Measurements from ENCODE around the gene PSMD1.

PSMD1 gene

DNA sequence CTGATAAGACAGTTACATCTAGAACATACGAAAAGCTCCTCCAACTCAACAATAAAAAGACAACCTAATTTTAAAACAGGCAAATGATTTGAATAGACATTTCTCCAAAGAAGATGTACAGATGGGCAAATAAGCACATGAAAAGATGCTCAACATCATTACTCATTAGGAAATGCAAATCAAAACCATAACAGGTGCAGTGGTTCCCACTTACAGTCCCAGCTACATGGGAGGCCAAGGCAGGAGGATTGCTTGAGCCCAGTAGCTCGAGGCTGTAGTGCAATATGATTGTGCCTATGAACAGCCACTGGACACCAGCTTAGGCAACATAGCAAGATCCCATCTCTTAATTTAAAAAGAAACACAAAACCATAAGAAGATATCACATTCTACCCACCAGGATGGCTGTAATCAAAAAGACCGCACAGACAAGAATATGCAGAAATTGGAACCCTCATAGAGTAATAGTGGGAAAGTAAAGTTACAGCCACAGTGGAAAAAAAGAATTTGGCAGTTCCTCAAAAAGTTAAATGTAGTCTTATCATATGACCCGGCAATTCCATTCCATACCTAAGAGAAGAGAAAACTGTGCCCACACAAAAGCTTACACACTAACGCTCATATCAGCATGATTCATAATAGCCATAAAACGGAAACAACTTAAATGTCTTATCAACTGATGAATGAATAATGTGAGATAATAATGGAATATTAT is 111.2 kb downstream of the PSMD1 start (continued):
- TF ChIP-seq, protein P1, sequence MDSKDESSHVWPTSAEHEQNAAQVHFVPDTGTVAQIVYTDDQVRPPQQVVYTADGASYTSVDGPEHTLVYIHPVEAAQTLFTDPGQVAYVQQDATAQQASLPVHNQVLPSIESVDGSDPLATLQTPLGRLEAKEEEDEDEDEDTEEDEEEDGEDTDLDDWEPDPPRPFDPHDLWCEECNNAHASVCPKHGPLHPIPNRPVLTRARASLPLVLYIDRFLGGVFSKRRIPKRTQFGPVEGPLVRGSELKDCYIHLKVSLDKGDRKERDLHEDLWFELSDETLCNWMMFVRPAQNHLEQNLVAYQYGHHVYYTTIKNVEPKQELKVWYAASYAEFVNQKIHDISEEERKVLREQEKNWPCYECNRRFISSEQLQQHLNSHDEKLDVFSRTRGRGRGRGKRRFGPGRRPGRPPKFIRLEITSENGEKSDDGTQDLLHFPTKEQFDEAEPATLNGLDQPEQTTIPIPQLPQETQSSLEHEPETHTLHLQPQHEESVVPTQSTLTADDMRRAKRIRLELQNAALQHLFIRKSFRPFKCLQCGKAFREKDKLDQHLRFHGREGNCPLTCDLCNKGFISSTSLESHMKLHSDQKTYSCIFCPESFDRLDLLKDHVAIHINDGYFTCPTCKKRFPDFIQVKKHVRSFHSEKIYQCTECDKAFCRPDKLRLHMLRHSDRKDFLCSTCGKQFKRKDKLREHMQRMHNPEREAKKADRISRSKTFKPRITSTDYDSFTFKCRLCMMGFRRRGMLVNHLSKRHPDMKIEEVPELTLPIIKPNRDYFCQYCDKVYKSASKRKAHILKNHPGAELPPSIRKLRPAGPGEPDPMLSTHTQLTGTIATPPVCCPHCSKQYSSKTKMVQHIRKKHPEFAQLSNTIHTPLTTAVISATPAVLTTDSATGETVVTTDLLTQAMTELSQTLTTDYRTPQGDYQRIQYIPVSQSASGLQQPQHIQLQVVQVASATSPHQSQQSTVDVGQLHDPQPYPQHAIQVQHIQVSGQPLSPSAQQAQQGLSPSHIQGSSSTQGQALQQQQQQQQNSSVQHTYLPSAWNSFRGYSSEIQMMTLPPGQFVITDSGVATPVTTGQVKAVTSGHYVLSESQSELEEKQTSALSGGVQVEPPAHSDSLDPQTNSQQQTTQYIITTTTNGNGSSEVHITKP (tag by site-specific recombination; IDR thresholded peaks at IDR 0.05), result no peak
- no peak for TF ChIP-seq ZNF24 (tag by site-specific recombination; IDR thresholded peaks at IDR 0.05)

DNA sequence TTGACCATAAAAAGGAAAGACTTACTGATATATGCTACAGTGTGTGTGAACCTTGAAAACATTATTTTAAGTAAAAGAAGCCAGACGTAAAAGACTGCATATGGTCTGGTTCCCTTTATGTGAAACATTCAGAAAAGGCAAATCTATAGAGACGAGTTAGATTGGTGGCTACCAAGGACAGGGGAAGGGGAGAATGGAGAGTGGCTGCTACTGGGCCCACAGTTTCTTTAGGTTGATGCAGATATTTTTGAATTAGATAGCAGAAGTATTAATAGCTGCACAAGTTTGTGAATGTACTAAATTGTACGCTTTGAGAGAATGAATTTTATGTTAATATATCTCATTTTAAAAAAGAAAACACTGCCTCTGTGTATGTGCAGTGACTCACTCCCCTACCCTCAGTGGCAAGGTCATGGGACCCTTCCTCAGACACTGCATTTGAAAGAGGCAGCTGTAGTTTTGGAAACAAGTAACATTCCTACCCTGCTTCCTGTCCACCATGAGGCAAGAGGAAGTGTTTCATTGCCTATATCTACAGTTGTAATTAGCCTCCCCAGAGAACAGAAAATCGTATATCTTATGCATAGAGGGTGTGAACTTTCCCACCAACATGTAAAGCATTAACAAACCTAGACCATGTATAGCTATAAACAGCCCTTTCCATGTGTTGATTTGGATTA is 111.9 kb downstream of the PSMD1 start:
- POLR2A ChIA-PET, result no interaction called here
- Histone ChIP-seq H3K9me3 (ENCODE audit: control insufficient read depth, insufficient read depth, low read depth, low read length) (no peaks in the 10 kb centered on the region), H3K27ac (ENCODE audit: extremely low read depth, low read depth, low read length) (no peak overlapping the region), H3K4me1 (ENCODE audit: control insufficient read depth, insufficient read depth, low read length) (no peaks in the 10 kb centered on the region), H3K4me3 (ENCODE audit: low read depth, low read length) (no peak overlapping the region), H3K36me3 (ENCODE audit: control insufficient read depth in 2 of 2, insufficient read depth in 1 of 2, low read length in 2 of 2) (peaks cover 29 to 96% of the 10 kb centered on the region in 2 experiments)
- CTCF ChIA-PET, result interaction anchor here (1.5 kb wide), 1 partner anchor 64 kb away, joined by 3 read pairs; no protein-coding TSS in a partner anchor
- TF ChIP-seq ZNF768 (tag by site-specific recombination; IDR thresholded peaks at IDR 0.05) (no peak), ZNF76 (tag by site-specific recombination; IDR thresholded peaks at IDR 0.05; ENCODE audit: borderline replicate concordance, low read depth) (no peak), ZNF302 (tag by site-specific recombination; IDR thresholded peaks at IDR 0.05; ENCODE audit: low read depth) (no peak), SCRT1 (tag by site-specific recombination; IDR thresholded peaks at IDR 0.05; ENCODE audit: borderline replicate concordance) (no peak), OVOL3 (tag by site-specific recombination; IDR thresholded peaks at IDR 0.05) (no peak), ZNF239 (tag by site-specific recombination; IDR thresholded peaks at IDR 0.05) (no peak)
- TF ChIP-seq, protein P2, sequence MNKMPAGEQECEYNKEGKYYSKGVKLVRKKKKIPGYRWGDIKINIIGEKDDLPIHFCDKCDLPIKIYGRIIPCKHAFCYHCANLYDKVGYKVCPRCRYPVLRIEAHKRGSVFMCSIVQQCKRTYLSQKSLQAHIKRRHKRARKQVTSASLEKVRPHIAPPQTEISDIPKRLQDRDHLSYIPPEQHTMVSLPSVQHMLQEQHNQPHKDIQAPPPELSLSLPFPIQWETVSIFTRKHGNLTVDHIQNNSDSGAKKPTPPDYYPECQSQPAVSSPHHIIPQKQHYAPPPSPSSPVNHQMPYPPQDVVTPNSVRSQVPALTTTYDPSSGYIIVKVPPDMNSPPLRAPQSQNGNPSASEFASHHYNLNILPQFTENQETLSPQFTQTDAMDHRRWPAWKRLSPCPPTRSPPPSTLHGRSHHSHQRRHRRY (tag by site-specific recombination; IDR thresholded peaks at IDR 0.05), result no peak
- TF ChIP-seq, protein P3, sequence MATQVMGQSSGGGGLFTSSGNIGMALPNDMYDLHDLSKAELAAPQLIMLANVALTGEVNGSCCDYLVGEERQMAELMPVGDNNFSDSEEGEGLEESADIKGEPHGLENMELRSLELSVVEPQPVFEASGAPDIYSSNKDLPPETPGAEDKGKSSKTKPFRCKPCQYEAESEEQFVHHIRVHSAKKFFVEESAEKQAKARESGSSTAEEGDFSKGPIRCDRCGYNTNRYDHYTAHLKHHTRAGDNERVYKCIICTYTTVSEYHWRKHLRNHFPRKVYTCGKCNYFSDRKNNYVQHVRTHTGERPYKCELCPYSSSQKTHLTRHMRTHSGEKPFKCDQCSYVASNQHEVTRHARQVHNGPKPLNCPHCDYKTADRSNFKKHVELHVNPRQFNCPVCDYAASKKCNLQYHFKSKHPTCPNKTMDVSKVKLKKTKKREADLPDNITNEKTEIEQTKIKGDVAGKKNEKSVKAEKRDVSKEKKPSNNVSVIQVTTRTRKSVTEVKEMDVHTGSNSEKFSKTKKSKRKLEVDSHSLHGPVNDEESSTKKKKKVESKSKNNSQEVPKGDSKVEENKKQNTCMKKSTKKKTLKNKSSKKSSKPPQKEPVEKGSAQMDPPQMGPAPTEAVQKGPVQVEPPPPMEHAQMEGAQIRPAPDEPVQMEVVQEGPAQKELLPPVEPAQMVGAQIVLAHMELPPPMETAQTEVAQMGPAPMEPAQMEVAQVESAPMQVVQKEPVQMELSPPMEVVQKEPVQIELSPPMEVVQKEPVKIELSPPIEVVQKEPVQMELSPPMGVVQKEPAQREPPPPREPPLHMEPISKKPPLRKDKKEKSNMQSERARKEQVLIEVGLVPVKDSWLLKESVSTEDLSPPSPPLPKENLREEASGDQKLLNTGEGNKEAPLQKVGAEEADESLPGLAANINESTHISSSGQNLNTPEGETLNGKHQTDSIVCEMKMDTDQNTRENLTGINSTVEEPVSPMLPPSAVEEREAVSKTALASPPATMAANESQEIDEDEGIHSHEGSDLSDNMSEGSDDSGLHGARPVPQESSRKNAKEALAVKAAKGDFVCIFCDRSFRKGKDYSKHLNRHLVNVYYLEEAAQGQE (tag by site-specific recombination; IDR thresholded peaks at IDR 0.05), result no peak

DNA sequence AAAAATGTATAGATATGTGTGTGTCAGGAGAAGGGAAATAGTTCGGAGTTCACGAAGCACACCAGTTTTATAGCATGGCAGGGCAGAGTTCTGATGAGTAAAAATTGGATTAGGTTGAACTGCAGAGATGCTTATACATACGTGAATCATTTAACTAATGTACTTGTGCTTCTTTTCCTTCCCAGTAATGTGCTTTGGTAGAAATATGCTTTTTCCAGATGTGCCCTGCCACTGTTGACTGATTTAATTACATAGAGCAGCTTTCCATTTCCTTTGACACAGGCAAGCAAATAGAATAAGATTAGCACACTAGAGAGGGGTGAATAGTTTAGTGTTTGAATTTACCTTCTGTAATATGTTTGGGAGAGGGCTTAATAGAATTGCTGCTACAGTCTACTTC is 112.8 kb downstream of the PSMD1 start:
- Histone ChIP-seq H3K4me3 (ENCODE audit: low read depth, low read length) (no peak overlapping the region), H3K36me3 (ENCODE audit: control insufficient read depth in 2 of 2, insufficient read depth in 1 of 2, low read length in 2 of 2) (peaks cover 29 to 90% of the 10 kb centered on the region in 2 experiments), H3K9me3 (ENCODE audit: control insufficient read depth, insufficient read depth, low read depth, low read length) (no peaks in the 10 kb centered on the region), H3K4me1 (ENCODE audit: control insufficient read depth, insufficient read depth, low read length) (no peaks in the 10 kb centered on the region), H3K27ac (ENCODE audit: extremely low read depth, low read depth, low read length) (no peak overlapping the region)
- POLR2A ChIA-PET, result no interaction called here
- CTCF ChIA-PET, result interaction anchor here (0.6 to 1.0 kb wide), 2 partner anchors 23 to 24 kb away, joined by 3 to 4 read pairs; no protein-coding TSS in a partner anchor
- TF ChIP-seq ZBTB1 (tag by site-specific recombination; IDR thresholded peaks at IDR 0.05) (no peak), ZNF132 (tag by site-specific recombination; IDR thresholded peaks at IDR 0.05; ENCODE audit: borderline replicate concordance) (no peak), PRDM1 (tag by site-specific recombination; IDR thresholded peaks at IDR 0.05) (no peak), ZNF529 (tag by site-specific recombination; IDR thresholded peaks at IDR 0.05; ENCODE audit: insufficient replicate concordance) (no peak), SETDB1 (IDR thresholded peaks at IDR 0.05; ENCODE audit: insufficient read length, low read length) (no peak), ZNF707 (tag by site-specific recombination; IDR thresholded peaks at IDR 0.05) (no peak), ZNF48 (tag by site-specific recombination; IDR thresholded peaks at IDR 0.05) (no peak), GLI4 (tag by site-specific recombination; IDR thresholded peaks at IDR 0.05) (no peak), RBAK (tag by site-specific recombination; IDR thresholded peaks at IDR 0.05) (no peak), HOXC10 (CRISPR knock-in tag; IDR thresholded peaks at IDR 0.05) (no peak)
- TF ChIP-seq, protein P4, sequence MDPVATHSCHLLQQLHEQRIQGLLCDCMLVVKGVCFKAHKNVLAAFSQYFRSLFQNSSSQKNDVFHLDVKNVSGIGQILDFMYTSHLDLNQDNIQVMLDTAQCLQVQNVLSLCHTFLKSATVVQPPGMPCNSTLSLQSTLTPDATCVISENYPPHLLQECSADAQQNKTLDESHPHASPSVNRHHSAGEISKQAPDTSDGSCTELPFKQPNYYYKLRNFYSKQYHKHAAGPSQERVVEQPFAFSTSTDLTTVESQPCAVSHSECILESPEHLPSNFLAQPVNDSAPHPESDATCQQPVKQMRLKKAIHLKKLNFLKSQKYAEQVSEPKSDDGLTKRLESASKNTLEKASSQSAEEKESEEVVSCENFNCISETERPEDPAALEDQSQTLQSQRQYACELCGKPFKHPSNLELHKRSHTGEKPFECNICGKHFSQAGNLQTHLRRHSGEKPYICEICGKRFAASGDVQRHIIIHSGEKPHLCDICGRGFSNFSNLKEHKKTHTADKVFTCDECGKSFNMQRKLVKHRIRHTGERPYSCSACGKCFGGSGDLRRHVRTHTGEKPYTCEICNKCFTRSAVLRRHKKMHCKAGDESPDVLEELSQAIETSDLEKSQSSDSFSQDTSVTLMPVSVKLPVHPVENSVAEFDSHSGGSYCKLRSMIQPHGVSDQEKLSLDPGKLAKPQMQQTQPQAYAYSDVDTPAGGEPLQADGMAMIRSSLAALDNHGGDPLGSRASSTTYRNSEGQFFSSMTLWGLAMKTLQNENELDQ (tag by site-specific recombination; IDR thresholded peaks at IDR 0.05; ENCODE audit: low read depth), result no peak
